ENCODE measurements around the gene ZNF555. TPM values are rescaled to one million over a fixed set of nuclear protein-coding genes. Genes with fewer than 3 reads are reported as not detected.

The ZNF555 gene
- total and polyA plus RNA-seq, 2 of the 13 experiments (the other 11 are each of a cell fraction or from before 2014, with no cell fraction given): 5.0 to 8.0 TPM

DNA sequence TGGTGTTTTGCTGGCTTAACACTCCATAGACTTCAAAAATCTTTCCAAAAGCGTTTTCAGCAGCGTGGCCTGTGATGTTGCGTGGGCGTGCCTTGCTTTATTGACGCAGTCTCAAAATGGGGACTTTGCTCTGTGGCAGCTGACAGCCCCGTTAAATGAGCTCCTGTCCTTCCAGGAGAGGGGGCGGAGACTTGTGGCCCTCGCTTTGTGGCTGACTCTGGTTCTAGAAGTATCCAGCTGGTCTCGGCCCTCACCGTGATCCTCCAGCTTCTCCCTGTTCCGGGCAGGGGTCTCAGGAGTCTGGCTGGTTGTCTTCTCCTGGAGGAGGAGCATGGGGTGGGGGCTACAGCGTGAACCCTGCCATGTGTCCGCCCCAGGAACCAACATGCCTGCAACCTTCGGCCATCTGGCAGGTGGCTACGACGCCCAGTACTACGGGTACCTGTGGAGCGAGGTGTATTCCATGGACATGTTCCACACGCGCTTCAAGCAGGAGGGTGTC, 30.0 kb upstream of the ZNF555 start (continued):
- TF ChIP-seq, protein P1, sequence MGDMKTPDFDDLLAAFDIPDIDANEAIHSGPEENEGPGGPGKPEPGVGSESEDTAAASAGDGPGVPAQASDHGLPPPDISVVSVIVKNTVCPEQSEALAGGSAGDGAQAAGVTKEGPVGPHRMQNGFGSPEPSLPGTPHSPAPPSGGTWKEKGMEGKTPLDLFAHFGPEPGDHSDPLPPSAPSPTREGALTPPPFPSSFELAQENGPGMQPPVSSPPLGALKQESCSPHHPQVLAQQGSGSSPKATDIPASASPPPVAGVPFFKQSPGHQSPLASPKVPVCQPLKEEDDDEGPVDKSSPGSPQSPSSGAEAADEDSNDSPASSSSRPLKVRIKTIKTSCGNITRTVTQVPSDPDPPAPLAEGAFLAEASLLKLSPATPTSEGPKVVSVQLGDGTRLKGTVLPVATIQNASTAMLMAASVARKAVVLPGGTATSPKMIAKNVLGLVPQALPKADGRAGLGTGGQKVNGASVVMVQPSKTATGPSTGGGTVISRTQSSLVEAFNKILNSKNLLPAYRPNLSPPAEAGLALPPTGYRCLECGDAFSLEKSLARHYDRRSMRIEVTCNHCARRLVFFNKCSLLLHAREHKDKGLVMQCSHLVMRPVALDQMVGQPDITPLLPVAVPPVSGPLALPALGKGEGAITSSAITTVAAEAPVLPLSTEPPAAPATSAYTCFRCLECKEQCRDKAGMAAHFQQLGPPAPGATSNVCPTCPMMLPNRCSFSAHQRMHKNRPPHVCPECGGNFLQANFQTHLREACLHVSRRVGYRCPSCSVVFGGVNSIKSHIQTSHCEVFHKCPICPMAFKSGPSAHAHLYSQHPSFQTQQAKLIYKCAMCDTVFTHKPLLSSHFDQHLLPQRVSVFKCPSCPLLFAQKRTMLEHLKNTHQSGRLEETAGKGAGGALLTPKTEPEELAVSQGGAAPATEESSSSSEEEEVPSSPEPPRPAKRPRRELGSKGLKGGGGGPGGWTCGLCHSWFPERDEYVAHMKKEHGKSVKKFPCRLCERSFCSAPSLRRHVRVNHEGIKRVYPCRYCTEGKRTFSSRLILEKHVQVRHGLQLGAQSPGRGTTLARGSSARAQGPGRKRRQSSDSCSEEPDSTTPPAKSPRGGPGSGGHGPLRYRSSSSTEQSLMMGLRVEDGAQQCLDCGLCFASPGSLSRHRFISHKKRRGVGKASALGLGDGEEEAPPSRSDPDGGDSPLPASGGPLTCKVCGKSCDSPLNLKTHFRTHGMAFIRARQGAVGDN (CRISPR knock-in tag; IDR thresholded peaks at IDR 0.05): peak; percentile 99
- TF ChIP-seq KMT2B (CRISPR knock-in tag; IDR thresholded peaks at IDR 0.05): no peak
- TF ChIP-seq STAT5B (CRISPR knock-in tag; IDR thresholded peaks at IDR 0.05): no peak
- TF ChIP-seq ATF7-NPFF (CRISPR knock-in tag; IDR thresholded peaks at IDR 0.05; ENCODE audit: low read depth): no peak
- TF ChIP-seq YY1 (IDR thresholded peaks at IDR 0.05; ENCODE audit: insufficient read depth, insufficient replicate concordance, low read depth, low read length): no peak
- TF ChIP-seq FOSL2 (CRISPR knock-in tag; IDR thresholded peaks at IDR 0.05): peak; percentile 31
- TF ChIP-seq, protein P2, sequence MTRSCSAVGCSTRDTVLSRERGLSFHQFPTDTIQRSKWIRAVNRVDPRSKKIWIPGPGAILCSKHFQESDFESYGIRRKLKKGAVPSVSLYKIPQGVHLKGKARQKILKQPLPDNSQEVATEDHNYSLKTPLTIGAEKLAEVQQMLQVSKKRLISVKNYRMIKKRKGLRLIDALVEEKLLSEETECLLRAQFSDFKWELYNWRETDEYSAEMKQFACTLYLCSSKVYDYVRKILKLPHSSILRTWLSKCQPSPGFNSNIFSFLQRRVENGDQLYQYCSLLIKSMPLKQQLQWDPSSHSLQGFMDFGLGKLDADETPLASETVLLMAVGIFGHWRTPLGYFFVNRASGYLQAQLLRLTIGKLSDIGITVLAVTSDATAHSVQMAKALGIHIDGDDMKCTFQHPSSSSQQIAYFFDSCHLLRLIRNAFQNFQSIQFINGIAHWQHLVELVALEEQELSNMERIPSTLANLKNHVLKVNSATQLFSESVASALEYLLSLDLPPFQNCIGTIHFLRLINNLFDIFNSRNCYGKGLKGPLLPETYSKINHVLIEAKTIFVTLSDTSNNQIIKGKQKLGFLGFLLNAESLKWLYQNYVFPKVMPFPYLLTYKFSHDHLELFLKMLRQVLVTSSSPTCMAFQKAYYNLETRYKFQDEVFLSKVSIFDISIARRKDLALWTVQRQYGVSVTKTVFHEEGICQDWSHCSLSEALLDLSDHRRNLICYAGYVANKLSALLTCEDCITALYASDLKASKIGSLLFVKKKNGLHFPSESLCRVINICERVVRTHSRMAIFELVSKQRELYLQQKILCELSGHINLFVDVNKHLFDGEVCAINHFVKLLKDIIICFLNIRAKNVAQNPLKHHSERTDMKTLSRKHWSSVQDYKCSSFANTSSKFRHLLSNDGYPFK (CRISPR knock-in tag; IDR thresholded peaks at IDR 0.05; ENCODE audit: borderline replicate concordance): no peak
- 0 out of 2 replicates have a peak, but pooled peaks have one; percentile 29 for TF ChIP-seq KDM6A (CRISPR knock-in tag; IDR thresholded peaks at IDR 0.05; ENCODE audit: low read depth)
- no peak for TF ChIP-seq ZNF720 (CRISPR knock-in tag; IDR thresholded peaks at IDR 0.05)
- no peak for TF ChIP-seq ZNF619 (CRISPR knock-in tag; IDR thresholded peaks at IDR 0.05)
- TF ChIP-seq TEAD3 (CRISPR knock-in tag; optimal IDR thresholded peaks at IDR 0.05; ENCODE audit: borderline replicate concordance): peak; percentile 53
- TF ChIP-seq ZNF251 (CRISPR knock-in tag; IDR thresholded peaks at IDR 0.05): no peak
- TF ChIP-seq AGO1 (IDR thresholded peaks at IDR 0.05; ENCODE audit: low read depth, low read length, poor library complexity, severe bottlenecking): no peak
- peak; percentile 64; the same call in 1 of the 2 replicates for TF ChIP-seq ZFY (CRISPR knock-in tag; IDR thresholded peaks at IDR 0.05)
- TF ChIP-seq, protein P3, sequence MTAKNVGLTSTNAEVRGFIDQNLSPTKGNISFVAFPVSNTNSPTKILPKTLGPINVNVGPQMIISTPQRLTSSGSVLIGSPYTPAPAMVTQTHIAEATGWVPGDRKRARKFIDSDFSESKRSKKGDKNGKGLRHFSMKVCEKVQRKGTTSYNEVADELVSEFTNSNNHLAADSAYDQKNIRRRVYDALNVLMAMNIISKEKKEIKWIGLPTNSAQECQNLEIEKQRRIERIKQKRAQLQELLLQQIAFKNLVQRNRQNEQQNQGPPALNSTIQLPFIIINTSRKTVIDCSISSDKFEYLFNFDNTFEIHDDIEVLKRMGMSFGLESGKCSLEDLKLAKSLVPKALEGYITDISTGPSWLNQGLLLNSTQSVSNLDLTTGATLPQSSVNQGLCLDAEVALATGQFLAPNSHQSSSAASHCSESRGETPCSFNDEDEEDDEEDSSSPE (CRISPR knock-in tag; IDR thresholded peaks at IDR 0.05): 0 out of 2 replicates have a peak, but pooled peaks have one; percentile 14
- peak; percentile 22; the same call in 1 of the 2 replicates for TF ChIP-seq FOXC1 (CRISPR knock-in tag; IDR thresholded peaks at IDR 0.05; ENCODE audit: borderline replicate concordance)
- no peak for TF ChIP-seq FOXO1 (CRISPR knock-in tag; IDR thresholded peaks at IDR 0.05)
- no peak for TF ChIP-seq ZNF543 (CRISPR knock-in tag; IDR thresholded peaks at IDR 0.05)
- no peak for TF ChIP-seq ZNF768 (CRISPR knock-in tag; IDR thresholded peaks at IDR 0.05)
- peak; percentile 91 for TF ChIP-seq MAX (IDR thresholded peaks at IDR 0.05)
- TF ChIP-seq FOXO4 (CRISPR knock-in tag; conservative IDR thresholded peaks at IDR 0.05): no peak
- TF ChIP-seq CEBPG (CRISPR knock-in tag; IDR thresholded peaks at IDR 0.05): peak; percentile 32; the same call in 1 of the 2 replicates
